VCaP (cell line): Measurements from ENCODE around the gene DLG4.

Experiments used
- H3K27ac ChIP-seq: fragments of 450-650 bp; 2 replicates; pipeline ENCODE4 v1.5.1; 2017
- CTCF ChIP-seq: fragments of 450-650 bp; conservative IDR thresholded peaks from 2 replicates; pipeline ENCODE4 v1.5.1; 2017; ENCODE audit warnings: mild to moderate bottlenecking, moderate library complexity

Gene DLG4

GRCh38 chr17:7208027-7208571 lies 11.5 kb downstream of the DLG4 start:
- no peak overlapping the region for H3K27ac ChIP-seq
- TF ChIP-seq CTCF: no peak

GRCh38 chr17:7207120-7208001 lies 12.3 kb downstream of the DLG4 start:
- H3K27ac ChIP-seq: no peak overlapping the region
- no peak for TF ChIP-seq CTCF

- TF ChIP-seq CTCF: no peak
- no peak overlapping the region for H3K27ac ChIP-seq
Measured at GRCh38 chr17:7205561-7205960, 14.1 kb downstream of the DLG4 start.

- H3K27ac ChIP-seq: peak overlapping the region; percentile 16; the same call in 1 of the 2 replicates
- TF ChIP-seq CTCF: no peak
Measured at GRCh38 chr17:7204828-7205461, 14.7 kb downstream of the DLG4 start.

- peak overlapping the region; percentile 16; the same call in 1 of the 2 replicates for H3K27ac ChIP-seq
- TF ChIP-seq CTCF: no peak
Measured at GRCh38 chr17:7204336-7204735, 15.3 kb downstream of the DLG4 start.

GRCh38 chr17:7203391-7203790 lies 16.2 kb downstream of the DLG4 start:
- TF ChIP-seq CTCF: no peak
- no peak overlapping the region for H3K27ac ChIP-seq

- no peak for TF ChIP-seq CTCF
Measured at GRCh38 chr17:7196651-7197401, 22.8 kb downstream of the DLG4 start.

More at GRCh38 chr17:7196651-7197401, 22.8 kb downstream of the DLG4 start:
- no peak overlapping the region for H3K27ac ChIP-seq
